Measurements from ENCODE around the gene ANKDD1A. TPM values are rescaled to one million over a fixed set of nuclear protein-coding genes. Genes with fewer than 3 reads are reported as not detected.

Gene ANKDD1A
- total RNA-seq, 1 experiment from 2014 or later, result 3.3 TPM

DNA sequence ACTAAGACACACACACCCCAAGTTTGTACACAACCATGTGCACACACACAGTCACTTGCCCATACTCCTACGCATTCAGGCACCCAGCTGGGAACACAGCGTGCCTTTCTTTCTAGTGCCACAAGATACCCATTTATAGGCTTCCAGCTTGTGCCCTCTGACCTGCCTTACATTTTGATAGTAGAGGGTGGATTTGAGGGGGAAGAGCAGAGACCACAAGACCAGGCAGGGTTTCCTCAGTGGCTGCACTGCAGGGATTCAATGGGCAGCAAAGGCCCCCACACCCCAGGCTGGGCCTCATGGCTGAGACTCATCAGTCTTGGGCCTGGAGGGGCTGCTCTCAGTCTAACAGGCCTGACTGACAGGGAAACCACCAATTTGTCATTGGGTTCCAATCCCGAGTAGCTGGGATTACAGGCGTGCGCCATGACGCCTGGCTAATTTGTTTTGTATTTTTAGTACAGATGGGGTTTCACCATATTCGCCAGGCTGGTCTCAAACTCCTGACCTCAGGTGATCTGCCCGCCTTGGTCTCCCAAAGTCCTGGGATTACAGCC, 18.8 kb upstream of the ANKDD1A start:
- no peaks in the 10 kb centered on the region for H3K9me3 ChIP-seq
- H3K4me3 ChIP-seq, result no peak overlapping the region
- DNase-seq, result no peak
- no peaks in the 10 kb centered on the region for H3K27me3 ChIP-seq
- H3K36me3 ChIP-seq, result no peaks in the 10 kb centered on the region

DNA sequence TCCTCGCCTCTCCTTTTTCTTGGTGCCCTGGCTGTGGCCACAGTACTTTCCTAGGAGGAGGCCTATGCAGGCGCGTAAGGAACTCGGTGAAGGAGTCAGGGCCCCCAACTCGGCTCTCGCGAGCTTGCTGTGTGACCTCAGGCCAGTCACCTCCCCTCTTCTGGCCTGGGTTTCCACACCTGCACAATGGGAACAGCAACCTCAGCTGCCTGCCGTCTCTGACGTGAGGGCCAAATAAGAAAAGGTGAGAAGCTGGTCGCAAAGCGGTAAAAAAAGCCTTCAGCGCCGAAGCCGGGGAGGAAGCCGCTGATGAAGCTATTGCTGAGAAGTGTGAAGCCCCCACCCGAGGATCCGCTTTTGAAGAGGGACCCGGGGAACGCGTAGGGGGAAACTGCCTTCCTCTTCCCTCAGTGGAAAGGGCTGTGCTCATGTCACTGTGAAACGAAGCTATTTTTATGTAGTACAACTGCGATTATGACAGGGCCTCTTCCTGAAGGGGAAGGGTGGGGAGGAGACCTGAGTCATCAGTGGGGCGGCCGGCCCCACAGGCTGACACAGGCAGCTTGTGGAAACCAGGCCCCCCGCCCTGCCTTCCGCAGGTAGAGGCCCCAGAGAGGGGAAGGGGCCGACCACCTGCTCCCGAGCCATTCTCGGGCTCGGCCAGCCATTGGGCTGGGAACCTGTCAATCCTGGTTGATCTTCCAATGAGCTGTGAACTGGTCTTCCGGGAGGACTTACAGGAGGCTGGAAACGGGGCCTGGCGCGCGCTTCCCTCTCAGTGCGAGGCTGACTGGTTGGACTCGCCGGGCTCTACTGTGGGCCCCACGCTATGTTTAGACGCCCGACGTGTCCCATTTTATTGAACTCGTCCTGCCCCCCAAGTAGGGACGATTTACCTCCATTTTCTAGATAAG, 18.0 kb upstream of the ANKDD1A start:
- peak; percentile 31 for DNase-seq
- no peak overlapping the region for H3K4me3 ChIP-seq
- H3K36me3 ChIP-seq, result no peaks in the 10 kb centered on the region
- H3K27me3 ChIP-seq, result no peaks in the 10 kb centered on the region
- no peaks in the 10 kb centered on the region for H3K9me3 ChIP-seq

DNA sequence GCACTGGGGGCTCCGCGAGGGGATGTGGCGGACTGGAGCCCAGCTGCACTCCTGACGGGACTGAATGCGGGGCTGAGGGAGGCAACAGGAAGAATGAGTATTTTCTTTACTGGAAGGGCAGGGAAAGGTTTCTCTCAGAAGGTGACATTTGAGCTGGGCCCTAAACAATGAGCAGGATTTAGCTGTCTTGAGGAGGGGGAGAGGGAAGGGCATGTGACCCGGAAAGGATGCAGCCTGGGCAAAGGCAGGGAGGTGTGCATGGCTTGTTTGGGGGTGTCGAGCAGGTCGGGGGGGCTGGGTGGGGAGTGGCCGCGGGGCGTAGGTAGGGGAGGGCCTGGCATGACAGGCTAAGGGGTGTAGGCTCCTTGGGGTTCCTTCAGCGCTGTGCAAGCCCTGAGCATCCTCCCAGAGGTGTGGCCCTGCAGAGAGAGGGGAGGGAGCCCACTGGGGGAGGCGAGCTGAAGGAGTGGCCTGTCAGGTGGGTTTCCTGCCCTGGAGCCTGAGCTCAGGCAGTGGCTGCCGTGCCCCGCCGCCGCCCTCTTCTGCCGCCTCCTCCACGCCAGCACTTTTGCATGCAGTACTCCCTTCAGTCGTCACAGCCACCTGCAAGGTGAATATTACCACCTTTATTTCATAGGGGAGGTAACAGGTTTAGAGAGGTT, 17.2 kb upstream of the ANKDD1A start:
- Histone ChIP-seq H3K9me3 (no peaks in the 10 kb centered on the region), H3K36me3 (no peaks in the 10 kb centered on the region), H3K27me3 (no peaks in the 10 kb centered on the region), H3K4me3 (no peak overlapping the region)
- DNase-seq, result no peak

DNA sequence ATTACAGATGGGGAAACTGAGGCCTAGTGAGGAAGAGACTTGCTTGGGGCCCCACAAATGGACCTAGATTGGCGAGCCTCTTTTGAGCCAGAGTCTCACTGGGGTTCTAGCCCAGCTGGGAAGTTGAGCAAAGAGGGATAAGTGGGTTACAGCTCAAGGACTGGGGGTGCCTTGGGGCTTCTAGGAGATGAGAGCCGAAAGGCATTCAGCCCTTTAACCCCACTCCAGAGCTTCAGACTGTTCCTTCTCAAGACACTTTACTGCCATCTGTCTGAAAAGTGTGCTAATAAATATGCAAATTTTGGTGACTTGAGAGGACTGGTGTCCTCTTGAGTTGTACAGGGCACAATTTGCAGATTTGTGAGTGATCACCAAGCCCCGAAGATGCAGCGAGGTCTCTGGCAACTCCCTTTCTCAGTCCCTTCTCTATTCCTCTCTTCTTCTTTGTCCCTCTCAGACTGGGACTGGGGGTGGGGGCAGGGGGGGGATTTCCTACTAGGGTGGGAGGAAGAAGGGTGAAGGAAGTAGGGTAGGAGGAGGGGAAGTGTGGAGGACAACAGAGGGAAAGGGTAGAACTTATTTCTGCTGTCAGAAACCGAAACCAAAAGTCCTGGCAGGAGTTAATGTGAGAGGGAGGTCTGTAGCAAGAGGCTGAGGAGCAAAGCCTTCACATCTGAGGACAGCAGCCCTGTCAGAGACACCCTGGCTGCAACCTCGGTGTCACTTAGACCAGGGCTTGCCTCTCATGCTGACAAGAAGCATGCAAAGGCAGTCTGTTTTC, 16.2 kb upstream of the ANKDD1A start:
- Histone ChIP-seq H3K9me3 (no peaks in the 10 kb centered on the region), H3K4me3 (peak overlapping the region; percentile 12), H3K27me3 (no peaks in the 10 kb centered on the region), H3K36me3 (no peaks in the 10 kb centered on the region)
- DNase-seq, result no peak

DNA sequence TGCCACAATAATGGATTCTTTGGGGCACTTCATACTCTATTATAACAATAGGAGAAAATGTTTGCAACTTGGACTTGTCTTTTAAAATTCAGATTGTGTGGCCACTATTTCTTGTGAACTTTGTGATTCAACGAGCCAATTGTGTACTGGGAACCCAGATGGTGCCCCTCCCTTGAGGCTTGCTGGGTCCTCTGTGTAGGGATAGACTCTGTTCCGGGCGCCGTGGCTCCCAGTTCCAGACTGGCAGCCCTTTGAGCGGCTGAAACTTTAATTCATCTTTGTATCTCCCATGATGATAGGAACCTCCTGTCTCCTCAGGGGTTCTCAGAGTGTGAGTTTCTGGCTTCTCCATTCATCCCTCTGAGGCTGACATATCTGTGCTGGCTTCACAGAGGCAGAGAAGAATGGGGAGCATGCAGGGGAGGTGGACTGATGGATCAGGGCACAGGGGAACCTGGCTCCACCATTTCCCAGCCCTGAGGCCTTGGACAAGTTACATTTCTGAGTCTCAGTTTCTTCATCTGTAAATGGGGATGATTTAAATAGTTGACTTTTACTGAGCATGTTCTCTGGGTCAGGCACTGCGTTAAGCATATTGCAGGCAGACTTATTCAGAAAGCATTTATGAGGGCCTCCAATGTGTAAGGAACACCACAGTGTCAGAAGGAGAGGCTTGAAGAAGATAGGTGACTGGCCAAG, 15.2 kb upstream of the ANKDD1A start:
- no peaks in the 10 kb centered on the region for H3K36me3 ChIP-seq
- peaks cover 3% of the 10 kb centered on the region; the same call in 1 of the 2 replicates for H3K9me3 ChIP-seq
- no peak for DNase-seq
- H3K4me3 ChIP-seq, result no peak overlapping the region
- H3K27me3 ChIP-seq, result no peaks in the 10 kb centered on the region

DNA sequence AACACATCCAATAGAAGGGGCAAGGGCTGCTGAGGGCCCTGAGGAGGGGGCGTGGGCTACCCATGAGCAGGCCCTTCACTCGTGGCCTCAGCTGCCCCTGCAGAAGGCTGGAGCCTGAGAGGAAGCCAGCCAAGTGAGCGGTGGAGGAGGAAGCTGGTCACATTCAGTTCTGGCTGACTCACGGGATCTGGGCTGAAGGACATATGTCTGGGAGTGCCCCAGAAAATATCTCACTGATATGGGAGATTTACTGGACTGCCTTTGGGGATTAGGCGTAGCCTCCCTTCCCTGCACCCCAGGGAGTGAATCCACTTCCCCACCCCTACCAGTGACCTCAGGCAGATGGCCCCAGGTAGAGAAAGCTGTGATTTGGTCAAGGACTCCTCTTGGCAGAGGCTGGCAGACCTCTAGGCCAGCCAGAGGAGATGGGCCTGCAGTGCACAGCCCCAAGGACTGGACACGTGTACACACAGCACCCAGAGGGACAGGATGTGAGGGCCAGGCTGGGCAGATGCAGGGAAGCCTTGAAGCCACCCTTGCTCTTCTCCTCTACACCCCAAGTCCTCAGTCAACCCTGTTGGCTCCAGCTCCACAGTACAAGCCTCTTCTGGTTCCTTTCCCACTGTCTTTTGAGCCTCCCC, 14.2 kb upstream of the ANKDD1A start:
- H3K27me3 ChIP-seq, result no peaks in the 10 kb centered on the region
- peak; percentile 84 for DNase-seq

DNA sequence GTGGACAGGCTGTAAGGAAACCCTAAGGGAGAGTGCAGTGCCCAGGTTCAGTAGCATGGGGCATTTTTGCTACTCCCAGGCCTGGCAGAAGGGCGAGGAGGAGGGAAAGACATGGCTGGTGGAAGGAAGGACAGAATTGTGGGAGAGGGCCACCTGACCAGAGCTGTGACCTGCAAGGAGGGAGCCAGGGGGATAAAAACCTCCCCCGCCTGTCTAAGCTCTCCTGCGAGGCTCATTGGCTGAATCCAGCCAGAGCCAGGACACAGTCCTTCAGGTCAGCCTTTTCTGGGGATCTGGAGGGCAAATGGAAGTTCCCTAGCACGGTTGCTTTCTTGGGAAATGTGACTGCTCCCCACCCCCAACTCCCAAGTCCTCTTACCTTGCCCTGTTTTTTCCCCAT, 13.3 kb upstream of the ANKDD1A start:
- DNase-seq, result no peak
- H3K27me3 ChIP-seq, result no peaks in the 10 kb centered on the region
- H3K9me3 ChIP-seq, result peaks cover 6% of the 10 kb centered on the region; the same call in 1 of the 2 replicates
- H3K36me3 ChIP-seq, result no peaks in the 10 kb centered on the region
- H3K4me3 ChIP-seq, result no peak overlapping the region

More for the DNA sequence above, 14.2 kb upstream of the ANKDD1A start:
- no peaks in the 10 kb centered on the region for H3K36me3 ChIP-seq
- peaks cover 6% of the 10 kb centered on the region; the same call in 1 of the 2 replicates for H3K9me3 ChIP-seq
- no peak overlapping the region for H3K4me3 ChIP-seq

DNA sequence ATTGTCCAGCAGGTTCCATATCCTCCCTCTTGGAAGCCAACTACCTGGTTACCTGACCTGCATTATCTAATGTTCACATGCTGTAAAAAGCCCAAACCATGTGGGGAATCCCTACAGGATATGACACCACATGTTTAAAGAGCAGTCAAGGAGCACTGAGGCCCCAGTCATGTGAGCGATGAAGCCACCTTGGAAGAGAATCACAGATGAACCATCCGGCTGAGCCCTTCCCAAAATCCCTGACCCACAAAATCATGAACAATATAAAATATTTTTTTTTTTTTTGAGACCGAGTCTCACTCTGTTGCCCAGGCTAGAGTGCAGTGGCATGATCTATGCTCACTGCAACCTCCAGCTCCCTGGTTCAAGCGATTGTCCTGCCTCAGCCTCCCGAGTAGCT, 10.6 kb upstream of the ANKDD1A start:
- H3K27me3 ChIP-seq, result no peaks in the 10 kb centered on the region
- H3K36me3 ChIP-seq, result no peaks in the 10 kb centered on the region
- DNase-seq, result no peak
- H3K9me3 ChIP-seq, result peaks cover 6% of the 10 kb centered on the region; the same call in 1 of the 2 replicates
- H3K4me3 ChIP-seq, result no peak overlapping the region

DNA sequence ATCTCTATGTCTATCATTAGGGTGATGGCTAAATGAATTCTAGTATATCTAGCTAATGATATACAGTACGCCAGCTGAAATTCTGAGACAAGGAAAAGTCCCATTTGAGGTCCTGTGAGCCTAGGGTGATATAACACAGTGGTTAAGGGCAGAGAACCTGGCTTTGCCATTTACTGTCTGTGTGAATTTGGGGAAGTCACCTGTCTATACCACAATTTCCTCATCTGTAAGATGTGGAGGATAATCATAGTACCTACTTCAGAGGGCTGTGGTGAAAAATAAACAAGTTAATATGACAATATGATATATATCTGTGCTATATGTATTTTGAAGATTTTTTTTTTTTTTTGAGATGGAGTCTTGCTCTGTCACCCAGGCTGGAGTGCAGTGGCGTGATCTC, 9.8 kb upstream of the ANKDD1A start:
- no peaks in the 10 kb centered on the region for H3K36me3 ChIP-seq
- peaks cover 10% of the 10 kb centered on the region for H3K9me3 ChIP-seq

DNA sequence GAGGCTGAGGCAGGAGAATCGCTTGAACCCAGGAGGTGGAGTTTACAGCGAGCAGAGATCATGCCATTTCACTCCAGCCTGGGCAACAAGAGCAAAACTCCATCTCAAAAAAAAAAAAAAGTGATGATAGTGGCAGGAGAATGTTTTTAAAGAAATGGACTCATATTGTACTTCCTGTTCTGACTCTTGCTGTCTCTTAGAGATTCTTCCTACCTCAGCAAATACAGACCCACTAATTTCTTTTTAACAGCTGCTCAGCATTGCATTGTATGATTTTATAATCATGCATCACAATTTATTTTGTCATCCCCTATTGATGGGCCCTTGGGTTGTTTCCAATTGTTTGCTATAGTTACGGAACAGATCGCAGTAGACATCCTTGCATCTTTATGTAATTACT, 8.8 kb upstream of the ANKDD1A start:
- Histone ChIP-seq H3K9me3 (peaks cover 10% of the 10 kb centered on the region), H3K36me3 (no peaks in the 10 kb centered on the region), H3K27me3 (no peaks in the 10 kb centered on the region), H3K4me3 (no peak overlapping the region)
- DNase-seq, result no peak

More for the DNA sequence above, 9.8 kb upstream of the ANKDD1A start:
- no peak for DNase-seq
- no peak overlapping the region for H3K4me3 ChIP-seq
- H3K27me3 ChIP-seq, result no peaks in the 10 kb centered on the region

DNA sequence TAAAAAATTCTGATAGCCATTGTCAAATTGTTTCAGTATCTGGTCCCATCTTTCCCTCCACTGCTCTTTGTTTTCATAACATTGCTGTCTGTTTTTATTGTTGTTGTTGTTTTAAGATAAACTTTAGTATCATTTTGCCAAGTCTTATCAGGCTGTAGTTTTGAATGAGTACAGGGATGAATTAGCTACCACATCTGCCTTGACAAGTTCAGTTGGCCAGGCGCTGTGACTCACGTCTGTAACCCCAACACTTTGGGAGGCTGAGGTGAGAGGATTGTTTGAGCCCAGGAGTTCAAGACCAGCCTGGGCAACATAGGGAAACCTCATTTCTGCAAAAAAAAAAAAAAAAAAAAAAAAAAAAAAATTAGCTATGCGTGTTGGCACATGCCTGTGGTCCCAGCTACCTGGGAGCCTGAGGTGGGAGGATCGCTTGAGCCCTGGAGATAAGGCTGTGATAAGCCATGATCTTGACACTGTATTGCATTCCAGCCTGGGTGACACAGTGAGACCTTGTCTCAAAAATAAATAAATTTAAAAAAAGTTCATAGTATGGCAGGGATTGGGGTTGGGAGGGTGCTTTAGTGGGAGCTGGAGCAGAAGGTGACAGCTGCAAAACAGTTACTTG, 8.3 kb upstream of the ANKDD1A start:
- H3K36me3 ChIP-seq, result no peaks in the 10 kb centered on the region
- DNase-seq, result no peak
- H3K27me3 ChIP-seq, result no peaks in the 10 kb centered on the region
- no peak overlapping the region for H3K4me3 ChIP-seq
- peaks cover 10% of the 10 kb centered on the region for H3K9me3 ChIP-seq

DNA sequence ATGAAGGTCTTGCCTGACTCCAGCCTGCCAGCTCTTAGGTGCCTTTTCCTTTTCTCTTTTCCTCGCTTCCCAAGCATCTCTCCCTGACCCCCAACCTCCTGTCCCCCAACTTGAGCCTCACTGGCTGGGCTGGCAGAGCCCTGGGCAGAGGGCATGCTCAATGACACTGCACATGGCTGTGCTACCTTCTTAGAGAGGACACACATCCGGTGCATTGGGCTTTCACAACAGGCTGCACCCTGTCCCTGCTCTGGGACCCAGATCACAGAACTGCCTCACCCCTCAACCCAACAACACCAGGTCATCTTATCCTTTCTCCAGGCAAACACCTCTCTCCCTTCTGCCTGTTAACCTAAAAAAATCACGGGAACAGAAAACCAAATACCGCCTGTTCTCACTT, 7.5 kb upstream of the ANKDD1A start:
- H3K36me3 ChIP-seq, result no peaks in the 10 kb centered on the region

DNA sequence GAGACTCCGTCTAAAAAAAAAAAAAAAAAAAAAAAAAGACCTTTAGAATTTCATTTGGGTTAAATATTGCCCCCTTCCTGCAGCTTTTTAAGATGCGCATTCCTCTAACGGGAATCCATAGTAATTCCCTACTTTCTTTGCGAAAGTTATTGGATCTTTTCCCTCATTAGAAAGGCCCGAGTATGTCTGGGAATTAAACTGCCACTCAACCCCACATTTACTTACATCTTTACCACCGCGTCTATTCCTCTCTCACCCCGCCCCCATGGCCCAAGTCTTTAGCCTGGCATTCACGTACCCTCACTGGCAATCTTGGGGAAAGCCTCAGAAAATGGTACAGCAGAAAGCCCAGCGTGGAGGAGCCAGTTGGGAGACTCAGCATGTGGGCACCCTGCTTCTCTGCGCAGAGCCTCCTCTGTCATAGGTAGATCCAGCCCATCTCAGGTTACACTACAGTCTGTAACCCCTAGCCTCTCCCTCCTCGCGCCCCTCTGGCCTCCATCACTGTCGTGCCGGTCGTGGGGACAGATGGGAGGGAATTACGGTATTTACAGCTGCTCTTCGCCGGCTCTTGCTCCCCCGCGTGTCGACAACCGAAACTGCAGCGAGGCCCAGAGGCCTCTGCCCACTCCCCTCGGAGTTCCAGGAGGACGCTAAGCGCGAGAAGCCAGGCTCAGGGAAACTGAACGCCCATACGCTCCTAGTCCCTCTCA, 6.4 kb upstream of the ANKDD1A start:
- DNase-seq, result peak; percentile 59
- peaks cover 10% of the 10 kb centered on the region for H3K9me3 ChIP-seq
- peak overlapping the region; percentile 10; the same call in 1 of the 2 replicates for H3K4me3 ChIP-seq
- H3K36me3 ChIP-seq, result no peaks in the 10 kb centered on the region
- H3K27me3 ChIP-seq, result no peaks in the 10 kb centered on the region

More for the DNA sequence above, 7.5 kb upstream of the ANKDD1A start:
- no peak overlapping the region for H3K4me3 ChIP-seq
- DNase-seq, result no peak
- peaks cover 10% of the 10 kb centered on the region for H3K9me3 ChIP-seq
- no peaks in the 10 kb centered on the region for H3K27me3 ChIP-seq

DNA sequence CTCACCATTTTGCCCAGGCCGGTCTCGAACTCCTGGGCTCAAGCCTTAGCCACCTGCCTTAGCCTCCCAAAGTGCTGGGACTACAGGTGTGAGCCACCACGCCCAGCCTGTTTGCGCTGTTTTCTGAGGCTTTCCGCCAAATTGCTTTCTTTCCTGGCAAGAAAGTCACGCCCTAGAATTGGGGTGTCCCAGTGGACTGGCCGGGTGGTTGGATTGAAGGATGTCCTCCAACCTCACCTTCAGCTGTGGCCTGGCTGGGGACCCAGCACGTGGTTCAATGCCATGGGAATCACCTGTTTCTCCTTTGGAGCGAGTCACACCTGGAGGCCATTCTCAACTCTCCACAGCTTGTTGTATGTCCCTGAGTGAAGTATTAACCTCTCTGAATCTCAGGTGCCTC, 5.8 kb upstream of the ANKDD1A start:
- Histone ChIP-seq H3K27me3 (no peaks in the 10 kb centered on the region), H3K36me3 (no peaks in the 10 kb centered on the region), H3K4me3 (no peak overlapping the region), H3K9me3 (peaks cover 8% of the 10 kb centered on the region)
- no peak for DNase-seq

DNA sequence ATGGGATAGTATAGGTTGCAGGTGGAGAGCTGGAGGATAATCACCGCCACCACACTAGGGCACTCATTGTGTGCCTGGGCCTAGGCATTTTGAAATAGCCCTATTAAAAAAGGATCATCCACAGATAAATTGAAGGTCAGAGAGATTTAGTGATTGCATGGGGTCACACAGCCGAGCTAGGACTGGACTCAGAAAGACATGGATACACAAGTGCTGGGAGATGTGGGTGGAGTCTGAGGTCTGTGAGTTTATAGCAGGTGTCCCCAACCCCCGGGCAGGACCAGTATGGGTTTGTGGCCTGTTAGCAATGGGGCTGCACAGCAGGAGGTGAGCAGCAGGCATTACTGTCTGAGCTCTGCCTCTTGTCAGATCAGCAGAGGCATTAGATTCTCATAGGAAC, 5.3 kb upstream of the ANKDD1A start:
- Histone ChIP-seq H3K36me3 (no peaks in the 10 kb centered on the region), H3K4me3 (no peak overlapping the region), H3K9me3 (peaks cover 6% of the 10 kb centered on the region), H3K27me3 (no peaks in the 10 kb centered on the region)
- no peak for DNase-seq
